K562 (cell line): ENCODE results near the gene RINT1. TPM values are rescaled to one million over a fixed set of nuclear protein-coding genes. Genes with fewer than 3 reads are reported as not detected.

Experiments used
- ATAC-seq: fragments of 200-7000 bp; cut with Tn5 transposase; 3 replicates; pipeline ENCODE4 v1.9.1; 2020; ENCODE audit warnings: moderate library complexity
- BruUV-seq: library from RNA; stranded (reverse); fragments of 400-500 nt; replicated peaks from 2 replicates; lab custom pipeline; 2021; lab: Mats Ljungman, UMichigan
- CTCF ChIA-PET: fragments of 300-600 bp; formaldehyde crosslinking; extraction: SDS; loops from one replicate; lab custom pipeline; 2021; ENCODE audit warnings: low intra/inter-chr PET ratio; lab: Yijun Ruan, JAX
- POLR2A ChIA-PET: fragments of 300-600, 350-650 bp; sonication (Branson Sonifier 250); formaldehyde crosslinking; extraction: SDS; loops from one replicate; lab custom pipeline; 2021; ENCODE audit warnings: antibody characterized with exemption, inconsistent platforms; lab: Yijun Ruan, JAX
- DNase-seq, 4 experiments: peaks; one replicate each; pipeline versions ENCODE4 v3.0.0 to v3.0.0-alpha.2; 2011 to 2018; ENCODE audit warnings: low spot score in 3 of 4, mixed read lengths in 3 of 4; ENCODE audit errors: extremely low read depth in 1 of 4
- FAIRE-seq: peaks from 2 replicates; lab custom pipeline; 2011; peaks lifted over from hg19 to GRCh38; lab: Jason Lieb, UNC
- H2AFZ ChIP-seq: 2 replicates; pipeline ENCODE4 v1.6.0; 2011; ENCODE audit warnings: low read depth, low read length, control low read depth, inconsistent platforms
- H3K27ac ChIP-seq: fragments of 200-600 bp; 3 replicates; pipeline ENCODE4 v1.8.0; 2011; ENCODE audit warnings: low read depth, mild to moderate bottlenecking, control low read depth, inconsistent platforms, low read length, moderate library complexity, mixed read lengths; ENCODE audit errors: extremely low read depth
- H3K27me3 ChIP-seq, 2 experiments: fragments of 300-600 bp in 1 of 2; 2 replicates in 1 of 2; 3 replicates in 1 of 2; pipeline versions ENCODE4 v1.6.0 to v1.8.0; 2011; ENCODE audit warnings: inconsistent platforms in 2 of 2, low read length in 2 of 2, mild to moderate bottlenecking in 1 of 2, mixed read lengths in 1 of 2, moderate library complexity in 1 of 2; ENCODE audit not compliant: control insufficient read depth in 2 of 2, insufficient read depth in 2 of 2
- H3K36me3 ChIP-seq: fragments of 300-600 bp; 3 replicates; pipeline ENCODE4 v1.8.0; 2011; ENCODE audit warnings: mild to moderate bottlenecking, low read length, inconsistent platforms; ENCODE audit not compliant: control insufficient read depth, insufficient read depth
- H3K4me1 ChIP-seq, 2 experiments: fragments of 200-600 bp in 1 of 2; replicated peaks in 1 of 2; 2 replicates in 1 of 2; 3 replicates in 1 of 2; pipeline versions ENCODE4 v1.5.1 to v1.8.0; 2011; ENCODE audit warnings: inconsistent platforms in 2 of 2, low read length in 2 of 2, mild to moderate bottlenecking in 1 of 2, mixed read lengths in 1 of 2, moderate library complexity in 1 of 2; ENCODE audit not compliant: control insufficient read depth in 2 of 2, insufficient read depth in 2 of 2
- H3K4me2 ChIP-seq: 2 replicates; pipeline ENCODE4 v1.6.1; 2011; ENCODE audit warnings: low read length, control low read depth, inconsistent platforms, mixed read lengths; ENCODE audit not compliant: insufficient read depth
- H3K4me3 ChIP-seq: fragments of 200-600 bp; sonication (generic), shearing (Covaris generic); 2 replicates; pipeline ENCODE4 v1.5.1; 2016; ENCODE audit warnings: control low read depth, inconsistent platforms
- H3K79me2 ChIP-seq: fragments of 200-600 bp; 3 replicates; pipeline ENCODE4 v1.8.0; 2011; ENCODE audit warnings: low read length, inconsistent platforms; ENCODE audit not compliant: control insufficient read depth, insufficient read depth
- H3K9ac ChIP-seq, 2 experiments: 2 replicates each; pipeline versions ENCODE4 v1.6.0 to v1.6.1; 2011; ENCODE audit warnings: low read depth in 2 of 2, low read length in 2 of 2, control low read depth in 1 of 2, inconsistent platforms in 1 of 2, mild to moderate bottlenecking in 1 of 2, mixed read lengths in 1 of 2; ENCODE audit not compliant: insufficient read depth in 1 of 2
- H3K9me1 ChIP-seq: one replicate; pipeline ENCODE4 v1.6.0; 2011; ENCODE audit warnings: inconsistent platforms, mild to moderate bottlenecking, low read length, moderate library complexity; ENCODE audit not compliant: control insufficient read depth, insufficient read depth
- H3K9me3 ChIP-seq: replicated peaks from 2 replicates; pipeline ENCODE4 v1.5.1; 2011; ENCODE audit warnings: low read depth, low read length, inconsistent platforms; ENCODE audit not compliant: control insufficient read depth, insufficient read depth
- H4K20me1 ChIP-seq: replicated peaks from 2 replicates; pipeline ENCODE4 v1.6.1; 2011; ENCODE audit warnings: low read length, inconsistent platforms, mixed read lengths; ENCODE audit not compliant: control insufficient read depth, insufficient read depth
- SRSF1 ChIP-seq: fragments of 200-400 bp; formaldehyde crosslinking; IDR thresholded peaks from 2 replicates; pipeline ENCODE4 v1.6.1; 2017; ENCODE audit warnings: mild to moderate bottlenecking, low read depth, low read length, moderate library complexity
- ZNF311 ChIP-seq: fragments of 250-450 bp; sonication (Bioruptor Pico); IDR thresholded peaks from 2 replicates; pipeline ENCODE4 v1.4.0; 2020; ENCODE audit warnings: mild to moderate bottlenecking, moderate library complexity
- ZNF384 ChIP-seq: IDR thresholded peaks from 2 replicates; pipeline ENCODE4 v1.6.1; 2012; ENCODE audit warnings: low read depth, low read length, improper control_type of control experiment
- WGBS: fragments of 100-300 bp; shearing (Covaris generic); methylation state at CpG from one replicate; pipeline ENCODE4 v1.1.6; 2016; ENCODE audit warnings: low coverage, mixed read lengths; ENCODE audit not compliant: insufficient coverage; ENCODE audit errors: missing lambda C conversion rate; 5-methylcytosine and 5-hydroxymethylcytosine counted together
- in situ Hi-C: fragments of 300-500 bp; cut with MboI; formaldehyde crosslinking; loops from 4 replicates; pipeline ENCODE4 v1.15.0; 2018; ENCODE audit warnings: inconsistent platforms, mixed read lengths
- intact Hi-C: fragments of 100-400 bp; cut with micrococcal nuclease; formaldehyde crosslinking; loops from 2 replicates; pipeline ENCODE4 v1.14.2; 2022
- polyA plus RNA-seq, 8 experiments: library from polyadenylated mRNA; depleted of rRNA in 4 of 8; stranded (reverse) in 5 of 8; unstranded in 3 of 8; fragments of >200 nt; fragmentation: Nextera tagmentation in 2 of 8; fragmentation: Illumina TruSeq in 1 of 8; extraction: Ambion mirVana in 2 of 8; extraction: Trizol in 1 of 8; gene quantifications; 2 replicates each; pipeline versions ENCODE4 v1.2.1 to v1.2.3, GENCODE V29; 2011 to 2014; ENCODE audit warnings: inconsistent platforms in 1 of 8, missing spikeins in 1 of 8
- total RNA-seq, 7 experiments: library from RNA; depleted of rRNA in 6 of 7; stranded (reverse); fragments of >200 nt in 6 of 7; fragmentation: Illumina TruSeq in 2 of 7; extraction: Trizol in 2 of 7; gene quantifications; 2 replicates each; pipeline versions ENCODE4 v1.2.1 to v1.2.3, GENCODE V29; 2011 to 2021; ENCODE audit warnings: low replicate concordance in 1 of 7
- TF ChIP-seq, protein P1 (sequence below), 2 experiments: IDR thresholded peaks; 2 replicates each; pipeline ENCODE4 v1.6.1; 2012; ENCODE audit warnings: improper control_type of control experiment in 2 of 2, low read depth in 2 of 2, low read length in 2 of 2, borderline replicate concordance in 1 of 2

The RINT1 gene
- total and polyA plus RNA-seq, 9 of the 15 experiments (the other 6 are each of a cell fraction or from before 2014, with no cell fraction given) = 21.3 to 74.3 (median 27.4) TPM

- H3K27ac ChIP-seq = no peak overlapping the region
- no peaks in the 10 kb centered on the region for H3K36me3 ChIP-seq
- ATAC-seq (no peak), FAIRE-seq (no peak), DNase-seq (no peak)
- H3K9me1 ChIP-seq = no peaks in the 10 kb centered on the region
- H3K27me3 ChIP-seq = peaks cover 4 to 45% of the 10 kb centered on the region in 2 experiments; a peak in 3 of 5 replicates
- no peaks in the 10 kb centered on the region for H3K9me3 ChIP-seq
- in situ Hi-C loops (loop anchor here (10.0 kb wide), 1 partner anchor 959 kb away; no protein-coding TSS in a partner anchor), intact Hi-C loops (no loop called here)
- H3K4me2 ChIP-seq = no peak overlapping the region
- no peak overlapping the region for H2AFZ ChIP-seq
- BruUV-seq = no TSS peak
- POLR2A ChIA-PET = interaction anchor here (0.6 to 0.7 kb wide), 2 partner anchors 19 to 606 kb away, joined by 3 to 4 read pairs; no protein-coding TSS in a partner anchor
- no peaks in the 10 kb centered on the region for H3K79me2 ChIP-seq
- H3K4me1 ChIP-seq = peaks cover 0 to 12% of the 10 kb centered on the region in 2 experiments; a peak in 1 of 5 replicates
- H3K9ac ChIP-seq = no peak overlapping the region
- H4K20me1 ChIP-seq = 0 out of 2 replicates have a peak, but pooled peaks cover 6% of the 10 kb centered on the region
- no peak for TF ChIP-seq ZNF384
- TF ChIP-seq ZNF311 (CRISPR knock-in tag) = no peak
- TF ChIP-seq, protein P1, sequence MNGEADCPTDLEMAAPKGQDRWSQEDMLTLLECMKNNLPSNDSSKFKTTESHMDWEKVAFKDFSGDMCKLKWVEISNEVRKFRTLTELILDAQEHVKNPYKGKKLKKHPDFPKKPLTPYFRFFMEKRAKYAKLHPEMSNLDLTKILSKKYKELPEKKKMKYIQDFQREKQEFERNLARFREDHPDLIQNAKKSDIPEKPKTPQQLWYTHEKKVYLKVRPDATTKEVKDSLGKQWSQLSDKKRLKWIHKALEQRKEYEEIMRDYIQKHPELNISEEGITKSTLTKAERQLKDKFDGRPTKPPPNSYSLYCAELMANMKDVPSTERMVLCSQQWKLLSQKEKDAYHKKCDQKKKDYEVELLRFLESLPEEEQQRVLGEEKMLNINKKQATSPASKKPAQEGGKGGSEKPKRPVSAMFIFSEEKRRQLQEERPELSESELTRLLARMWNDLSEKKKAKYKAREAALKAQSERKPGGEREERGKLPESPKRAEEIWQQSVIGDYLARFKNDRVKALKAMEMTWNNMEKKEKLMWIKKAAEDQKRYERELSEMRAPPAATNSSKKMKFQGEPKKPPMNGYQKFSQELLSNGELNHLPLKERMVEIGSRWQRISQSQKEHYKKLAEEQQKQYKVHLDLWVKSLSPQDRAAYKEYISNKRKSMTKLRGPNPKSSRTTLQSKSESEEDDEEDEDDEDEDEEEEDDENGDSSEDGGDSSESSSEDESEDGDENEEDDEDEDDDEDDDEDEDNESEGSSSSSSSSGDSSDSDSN (IDR thresholded peaks at IDR 0.05; ENCODE audit: borderline replicate concordance in 1 of 2, low read depth in 2 of 2, low read length in 2 of 2) = no peak
- no peak for TF ChIP-seq SRSF1
- TF ChIP-seq, all 486 proteins: peak for 0
- 52% methylated on average over 31 of the region's 32 CpGs for WGBS
- CTCF ChIA-PET = no interaction called here
- H3K4me3 ChIP-seq = no peak overlapping the region
Measured at GRCh38 chr7:105613611-105614330, 81.8 kb downstream of the RINT1 start.
